GM23338 (cell line): Measurements from ENCODE around the gene CCL20. TPM values are rescaled to one million over a fixed set of nuclear protein-coding genes. Genes with fewer than 3 reads are reported as not detected.

Experiments used
- ATAC-seq: fragments of 200-7000 bp; cut with Tn5 transposase; 3 replicates; pipeline ENCODE4 v1.9.1; 2020
- DNase-seq: peaks from one replicate; pipeline ENCODE4 v3.0.0-alpha.2; 2015; ENCODE audit warnings: low spot score
- H2AFZ ChIP-seq: fragments of 200-600 bp; sonication (generic); 2 replicates; pipeline ENCODE4 v1.8.0; 2016; ENCODE audit warnings: antibody characterized with exemption, mild to moderate bottlenecking, moderate library complexity
- H3F3A ChIP-seq: fragments of 200-600 bp; sonication (generic); replicated peaks from 2 replicates; pipeline ENCODE4 v1.8.0; 2017; ENCODE audit warnings: antibody characterized with exemption, mixed run types, low read depth
- H3K27ac ChIP-seq: fragments of 200-600 bp; sonication (generic); 2 replicates; pipeline ENCODE4 v1.6.1; 2016; ENCODE audit warnings: low read depth
- H3K27me3 ChIP-seq: fragments of 200-600 bp; sonication (generic); 2 replicates; pipeline ENCODE4 v1.8.0; 2016; ENCODE audit warnings: mild to moderate bottlenecking, mixed run types, moderate library complexity; ENCODE audit not compliant: insufficient read depth
- H3K36me3 ChIP-seq: fragments of 200-600 bp; sonication (generic); 2 replicates; pipeline ENCODE4 v1.8.0; 2016; ENCODE audit warnings: mild to moderate bottlenecking; ENCODE audit not compliant: insufficient read depth
- H3K4me1 ChIP-seq: fragments of 200-600 bp; sonication (generic); 2 replicates; pipeline ENCODE4 v1.8.0; 2016; ENCODE audit warnings: mild to moderate bottlenecking, moderate library complexity; ENCODE audit not compliant: insufficient read depth
- H3K4me2 ChIP-seq: fragments of 200-600 bp; sonication (generic); 2 replicates; pipeline ENCODE4 v1.7.1; 2017; ENCODE audit warnings: mixed run types
- H3K4me3 ChIP-seq: fragments of 200-600 bp; sonication (generic); 2 replicates; pipeline ENCODE4 v1.6.1; 2016; ENCODE audit warnings: mixed run types
- H3K79me2 ChIP-seq: fragments of 200-600 bp; sonication (generic); replicated peaks from 2 replicates; pipeline ENCODE4 v1.8.0; 2017; ENCODE audit warnings: mild to moderate bottlenecking; ENCODE audit not compliant: insufficient read depth
- H3K9me2 ChIP-seq: fragments of 200-600 bp; sonication (generic); 2 replicates; pipeline ENCODE4 v1.8.0; 2017; ENCODE audit not compliant: insufficient read depth
- H4K20me1 ChIP-seq: fragments of 200-600 bp; sonication (generic); replicated peaks from 2 replicates; pipeline ENCODE4 v1.8.0; 2017; ENCODE audit warnings: mild to moderate bottlenecking; ENCODE audit not compliant: insufficient read depth
- H3K27ac Mint-ChIP-seq: 2 replicates; pipeline ENCODE4 v1.8.0; 2020; ENCODE audit warnings: inconsistent platforms, mild to moderate bottlenecking, moderate library complexity, mixed read lengths
- H3K27me3 Mint-ChIP-seq: 3 replicates; pipeline ENCODE4 v1.8.0; 2022; ENCODE audit warnings: low read depth, mild to moderate bottlenecking, moderate library complexity, mixed read lengths, inconsistent platforms; ENCODE audit not compliant: insufficient read depth, poor library complexity
- H3K36me3 Mint-ChIP-seq: 3 replicates; pipeline ENCODE4 v1.8.0; 2021; ENCODE audit warnings: low read depth, mild to moderate bottlenecking, inconsistent platforms, moderate library complexity, mixed read lengths
- H3K4me1 Mint-ChIP-seq: 3 replicates; pipeline ENCODE4 v1.8.0; 2020; ENCODE audit warnings: mild to moderate bottlenecking, inconsistent platforms, mixed read lengths
- H3K4me3 Mint-ChIP-seq: 3 replicates; pipeline ENCODE4 v1.8.0; 2021; ENCODE audit warnings: moderate library complexity, mild to moderate bottlenecking, inconsistent platforms, mixed read lengths
- H3K9me3 Mint-ChIP-seq: 3 replicates; pipeline ENCODE4 v1.8.0; 2020; ENCODE audit warnings: moderate library complexity, mild to moderate bottlenecking, inconsistent platforms, mixed read lengths
- CREB1 ChIP-seq: fragments of 250-450 bp; sonication (Bioruptor Pico); IDR thresholded peaks from 2 replicates; pipeline ENCODE4 v1.5.0; 2020; ENCODE audit warnings: low read depth, mild to moderate bottlenecking, moderate library complexity
- CTCF ChIP-seq, 2 experiments: fragments of 200-600 bp in 1 of 2; sonication (generic) in 1 of 2; conservative IDR thresholded peaks; 2 replicates each; pipeline versions ENCODE4 v1.5.1 to v1.6.1; 2016 to 2017; ENCODE audit warnings: antibody characterized with exemption in 2 of 2, low read depth in 2 of 2, mild to moderate bottlenecking in 2 of 2, moderate library complexity in 1 of 2
- ETS1 ChIP-seq: IDR thresholded peaks from 2 replicates; pipeline ENCODE4 v1.6.1; 2016; ENCODE audit warnings: antibody characterized with exemption
- EZH2 ChIP-seq: fragments of 200-600 bp; sonication (generic); IDR thresholded peaks from one replicate; pipeline ENCODE4 v1.8.0; 2017; ENCODE audit warnings: antibody characterized with exemption, mild to moderate bottlenecking, low read depth; ENCODE audit not compliant: unreplicated experiment
- EZH2phosphoT487 ChIP-seq: fragments of 200-600 bp; sonication (generic); IDR thresholded peaks from one replicate; pipeline ENCODE4 v1.8.1; 2018; ENCODE audit warnings: antibody characterized with exemption; ENCODE audit not compliant: unreplicated experiment
- JUNB ChIP-seq: IDR thresholded peaks from one replicate; pipeline ENCODE4 v1.6.1; 2016; ENCODE audit warnings: antibody characterized with exemption; ENCODE audit not compliant: unreplicated experiment
- NANOG ChIP-seq: IDR thresholded peaks from 2 replicates; pipeline ENCODE4 v1.6.1; 2016; ENCODE audit warnings: antibody characterized with exemption, borderline replicate concordance
- POLR2AphosphoS5 ChIP-seq: IDR thresholded peaks from 2 replicates; pipeline ENCODE4 v1.6.1; 2016; ENCODE audit warnings: antibody characterized with exemption, low read depth
- REST ChIP-seq: IDR thresholded peaks from one replicate; pipeline ENCODE4 v1.6.1; 2018; ENCODE audit warnings: antibody characterized with exemption; ENCODE audit not compliant: unreplicated experiment
- STAT1 ChIP-seq: IDR thresholded peaks from one replicate; pipeline ENCODE4 v1.6.1; 2016; ENCODE audit warnings: antibody characterized with exemption; ENCODE audit not compliant: unreplicated experiment
- ZNF114 ChIP-seq: fragments of 250-450 bp; sonication (Bioruptor Pico); IDR thresholded peaks from 2 replicates; pipeline ENCODE4 v1.5.0; 2020; ENCODE audit warnings: mild to moderate bottlenecking, moderate library complexity
- ZNF331 ChIP-seq: fragments of 250-450 bp; sonication (Bioruptor Pico); IDR thresholded peaks from 2 replicates; pipeline ENCODE4 v1.5.0; 2020; ENCODE audit warnings: low read depth, mild to moderate bottlenecking, moderate library complexity
- ZNF462 ChIP-seq: fragments of 250-450 bp; sonication (Bioruptor Pico); IDR thresholded peaks from 2 replicates; pipeline ENCODE4 v1.5.0; 2020; ENCODE audit warnings: mild to moderate bottlenecking, moderate library complexity
- polyA plus RNA-seq: library from polyadenylated mRNA; unstranded; fragments of >200 nt; fragmentation: Nextera tagmentation; extraction: Ambion mirVana; gene quantifications from 2 replicates; pipeline ENCODE4 v1.2.1, GENCODE V29; 2016
- total RNA-seq: library from RNA; depleted of rRNA; stranded (reverse); fragments of >200 nt; shearing (Covaris generic); gene quantifications from 2 replicates; pipeline ENCODE4 v1.2.3, GENCODE V29; 2014

The CCL20 gene
- total and polyA plus RNA-seq, 2 experiments from 2014 or later: not detected

GRCh38 chr2:227834916-227835650 lies 21.4 kb downstream of the CCL20 start:
- Histone ChIP-seq H2AFZ (no peak overlapping the region), H3K36me3 (no peaks in the 10 kb centered on the region), H3K9me2 (no peaks in the 10 kb centered on the region; the same call in 1 of the 2 replicates), H3K27ac (no peak overlapping the region), H3K4me2 (no peak overlapping the region), H4K20me1 (no peaks in the 10 kb centered on the region), H3K4me3 (no peak overlapping the region), H3K79me2 (no peaks in the 10 kb centered on the region), H3K4me1 (no peaks in the 10 kb centered on the region), H3F3A (no peaks in the 10 kb centered on the region), H3K27me3 (no peaks in the 10 kb centered on the region)
- DNase-seq: no peak
- Mint-ChIP-seq H3K27ac (no peak overlapping the region), H3K36me3 (no peaks in the 10 kb centered on the region), H3K27me3 (no peaks in the 10 kb centered on the region), H3K9me3 (peaks cover 9% of the 10 kb centered on the region; the same call in 2 of the 3 replicates), H3K4me1 (no peaks in the 10 kb centered on the region), H3K4me3 (no peak overlapping the region)
- ATAC-seq: no peak
- no peak for TF ChIP-seq NANOG
- no peak for TF ChIP-seq ZNF462 (CRISPR knock-in tag)
- no peak for TF ChIP-seq POLR2AphosphoS5
- TF ChIP-seq REST: no peak
- TF ChIP-seq ETS1: no peak
- no peak for TF ChIP-seq CREB1 (CRISPR knock-in tag)
- TF ChIP-seq ZNF114: no peak
- no peak for TF ChIP-seq CTCF (conservative IDR thresholded peaks at IDR 0.05; ENCODE audit: low read depth in 2 of 2)
- TF ChIP-seq EZH2phosphoT487: no peak
- no peak for TF ChIP-seq EZH2
- TF ChIP-seq JUNB: no peak
- no peak for TF ChIP-seq ZNF331 (CRISPR knock-in tag)
- TF ChIP-seq STAT1: no peak
